HEK293 (cell line): ENCODE results near the gene COL18A1.
A peak's percentile ranks its signal among the peaks of the same experiment; 100 is the strongest.

ENCODE experiments used
- CTCF ChIA-PET: fragments of 350-600 bp; formaldehyde crosslinking; extraction: SDS; loops from one replicate; lab custom pipeline; 2021; ENCODE audit warnings: antibody characterized with exemption; lab: Yijun Ruan, JAX
- POLR2A ChIA-PET: fragments of 300-600 bp; formaldehyde crosslinking; extraction: SDS; loops from one replicate; lab custom pipeline; 2020; ENCODE audit warnings: antibody characterized with exemption, inconsistent platforms; lab: Yijun Ruan, JAX
- H3K27ac ChIP-seq: fragments of 200-500 bp; sonication (Bioruptor generic); 2 replicates; pipeline ENCODE4 v1.5.1; 2014; ENCODE audit warnings: low read depth, low read length, control low read depth, inconsistent platforms; ENCODE audit errors: extremely low read depth
- H3K36me3 ChIP-seq, 2 experiments: fragments of 200-500 bp in 1 of 2; sonication (Bioruptor generic) in 1 of 2; 1 replicate in 1 of 2; 2 replicates in 1 of 2; pipeline ENCODE4 v1.5.1; 2014 to 2017; ENCODE audit warnings: inconsistent platforms in 2 of 2, low read length in 2 of 2; ENCODE audit not compliant: control insufficient read depth in 2 of 2, insufficient read depth in 1 of 2
- H3K4me1 ChIP-seq: fragments of 200-500 bp; sonication (Bioruptor generic); 2 replicates; pipeline ENCODE4 v1.5.1; 2014; ENCODE audit warnings: mild to moderate bottlenecking, low read length, inconsistent platforms; ENCODE audit not compliant: control insufficient read depth, insufficient read depth
- H3K4me3 ChIP-seq: 2 replicates; pipeline ENCODE4 v1.5.1; 2011; ENCODE audit warnings: low read depth, mild to moderate bottlenecking, control low read depth, low read length, moderate library complexity
- H3K9me3 ChIP-seq: fragments of 200-500 bp; sonication (Bioruptor generic); 2 replicates; pipeline ENCODE4 v1.5.1; 2014; ENCODE audit warnings: low read depth, low read length, inconsistent platforms; ENCODE audit not compliant: control insufficient read depth, insufficient read depth
- KLF1 ChIP-seq: fragments of 450-650 bp; formaldehyde crosslinking; IDR thresholded peaks from 2 replicates; pipeline ENCODE4 v1.5.1; 2016; ENCODE audit warnings: missing biosample characterization, missing genetic modification characterization
- OSR2 ChIP-seq: fragments of 450-650 bp; formaldehyde crosslinking; IDR thresholded peaks from 2 replicates; pipeline ENCODE4 v1.5.1; 2016; ENCODE audit warnings: missing biosample characterization, missing genetic modification characterization
- SALL2 ChIP-seq: fragments of 450-650 bp; formaldehyde crosslinking; IDR thresholded peaks from 2 replicates; pipeline ENCODE4 v1.5.0; 2017; ENCODE audit warnings: missing biosample characterization, mild to moderate bottlenecking, missing genetic modification characterization, borderline replicate concordance
- SP7 ChIP-seq: fragments of 450-650 bp; formaldehyde crosslinking; IDR thresholded peaks from 2 replicates; pipeline ENCODE4 v1.5.1; 2016; ENCODE audit warnings: missing biosample characterization, missing genetic modification characterization
- ZEB2 ChIP-seq: fragments of 450-650 bp; formaldehyde crosslinking; IDR thresholded peaks from 2 replicates; pipeline ENCODE4 v1.5.1; 2016; ENCODE audit warnings: missing biosample characterization, missing genetic modification characterization
- ZNF146 ChIP-seq: fragments of 450-650 bp; formaldehyde crosslinking; IDR thresholded peaks from 2 replicates; pipeline ENCODE4 v1.5.1; 2016; ENCODE audit warnings: missing biosample characterization, missing genetic modification characterization
- ZNF544 ChIP-seq: fragments of 450-650 bp; formaldehyde crosslinking; IDR thresholded peaks from 2 replicates; pipeline ENCODE4 v1.5.0; 2017; ENCODE audit warnings: missing biosample characterization, missing genetic modification characterization
- ZNF600 ChIP-seq: fragments of 450-650 bp; formaldehyde crosslinking; IDR thresholded peaks from 2 replicates; pipeline ENCODE4 v1.5.1; 2016; ENCODE audit warnings: missing biosample characterization, missing genetic modification characterization
- ZNF654 ChIP-seq: fragments of 450-650 bp; formaldehyde crosslinking; IDR thresholded peaks from 2 replicates; pipeline ENCODE4 v1.5.1; 2016; ENCODE audit warnings: low read depth, missing biosample characterization, missing genetic modification characterization
- ZNF747 ChIP-seq: fragments of 450-650 bp; formaldehyde crosslinking; IDR thresholded peaks from 2 replicates; pipeline ENCODE4 v1.5.1; 2016; ENCODE audit warnings: missing biosample characterization, missing genetic modification characterization
- ZSCAN16 ChIP-seq: fragments of 450-650 bp; formaldehyde crosslinking; IDR thresholded peaks from 2 replicates; pipeline ENCODE4 v1.5.1; 2016; ENCODE audit warnings: missing biosample characterization, missing genetic modification characterization
- TF ChIP-seq, protein P1 (sequence below): fragments of 450-650 bp; formaldehyde crosslinking; IDR thresholded peaks from 2 replicates; pipeline ENCODE4 v1.5.1; 2016; ENCODE audit warnings: missing biosample characterization, missing genetic modification characterization, borderline replicate concordance
- TF ChIP-seq, protein P2 (sequence below): fragments of 450-650 bp; formaldehyde crosslinking; IDR thresholded peaks from 2 replicates; pipeline ENCODE4 v1.5.0; 2017; ENCODE audit warnings: missing biosample characterization, missing genetic modification characterization, borderline replicate concordance
- TF ChIP-seq, protein P3 (sequence below): fragments of 450-650 bp; IDR thresholded peaks from 2 replicates; pipeline ENCODE4 v1.5.1; 2018; ENCODE audit warnings: missing biosample characterization, missing genetic modification characterization
- TF ChIP-seq, protein P4 (sequence below): fragments of 450-650 bp; formaldehyde crosslinking; IDR thresholded peaks from 2 replicates; pipeline ENCODE4 v1.5.1; 2016; ENCODE audit warnings: missing biosample characterization, missing genetic modification characterization
- TF ChIP-seq, protein P5 (sequence below): fragments of 450-650 bp; formaldehyde crosslinking; IDR thresholded peaks from 2 replicates; pipeline ENCODE4 v1.5.1; 2016; ENCODE audit warnings: missing biosample characterization, missing genetic modification characterization, low read depth
- TF ChIP-seq, protein P6 (sequence below): fragments of 450-650 bp; formaldehyde crosslinking; IDR thresholded peaks from 2 replicates; pipeline ENCODE4 v1.5.1; 2016; ENCODE audit warnings: missing biosample characterization, missing genetic modification characterization
- TF ChIP-seq, protein P7 (sequence below): fragments of 450-650 bp; formaldehyde crosslinking; IDR thresholded peaks from 2 replicates; pipeline ENCODE4 v1.5.1; 2016; ENCODE audit warnings: missing biosample characterization, missing genetic modification characterization

Gene COL18A1

DNA sequence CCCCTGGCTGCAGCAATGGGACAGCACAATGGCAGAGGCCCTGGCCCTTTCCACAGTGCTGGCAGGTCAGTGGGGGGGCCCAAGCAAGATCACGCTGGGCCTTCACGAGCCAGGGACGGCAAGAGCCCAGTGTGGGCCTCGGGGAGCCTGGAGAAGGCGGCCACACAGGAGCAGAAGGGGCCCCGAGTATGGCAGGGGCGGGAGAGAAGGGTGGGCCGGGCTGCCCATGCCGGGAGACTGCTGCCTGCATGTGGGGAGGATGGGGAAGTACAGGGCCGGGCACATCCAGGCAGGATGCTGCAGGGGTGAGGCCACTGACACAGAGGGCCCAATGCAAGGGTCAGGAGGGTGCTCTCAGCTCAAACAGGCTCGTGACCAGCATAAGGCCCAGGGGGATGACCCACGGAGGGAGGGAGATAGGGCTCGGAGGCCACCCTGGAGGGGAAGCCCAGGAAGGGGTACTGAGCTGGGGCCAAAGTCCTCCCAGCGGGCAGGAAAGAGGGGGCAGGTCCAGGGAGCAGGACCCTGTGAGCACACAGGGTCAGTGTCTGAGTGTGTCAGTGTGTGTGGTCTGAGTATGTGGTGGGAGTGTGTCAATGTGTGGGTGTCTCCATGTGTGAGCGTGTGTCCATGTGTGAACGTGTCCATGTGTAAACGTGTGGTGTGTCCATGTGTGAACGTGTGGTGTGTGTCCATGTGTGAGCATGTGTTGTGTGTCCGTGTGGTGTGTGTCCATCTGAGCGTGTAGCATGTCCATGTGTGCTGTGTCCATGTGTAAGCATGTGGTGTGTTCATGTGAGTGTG is 124.2 kb downstream of the COL18A1 start (continued):
- TF ChIP-seq, protein P1, sequence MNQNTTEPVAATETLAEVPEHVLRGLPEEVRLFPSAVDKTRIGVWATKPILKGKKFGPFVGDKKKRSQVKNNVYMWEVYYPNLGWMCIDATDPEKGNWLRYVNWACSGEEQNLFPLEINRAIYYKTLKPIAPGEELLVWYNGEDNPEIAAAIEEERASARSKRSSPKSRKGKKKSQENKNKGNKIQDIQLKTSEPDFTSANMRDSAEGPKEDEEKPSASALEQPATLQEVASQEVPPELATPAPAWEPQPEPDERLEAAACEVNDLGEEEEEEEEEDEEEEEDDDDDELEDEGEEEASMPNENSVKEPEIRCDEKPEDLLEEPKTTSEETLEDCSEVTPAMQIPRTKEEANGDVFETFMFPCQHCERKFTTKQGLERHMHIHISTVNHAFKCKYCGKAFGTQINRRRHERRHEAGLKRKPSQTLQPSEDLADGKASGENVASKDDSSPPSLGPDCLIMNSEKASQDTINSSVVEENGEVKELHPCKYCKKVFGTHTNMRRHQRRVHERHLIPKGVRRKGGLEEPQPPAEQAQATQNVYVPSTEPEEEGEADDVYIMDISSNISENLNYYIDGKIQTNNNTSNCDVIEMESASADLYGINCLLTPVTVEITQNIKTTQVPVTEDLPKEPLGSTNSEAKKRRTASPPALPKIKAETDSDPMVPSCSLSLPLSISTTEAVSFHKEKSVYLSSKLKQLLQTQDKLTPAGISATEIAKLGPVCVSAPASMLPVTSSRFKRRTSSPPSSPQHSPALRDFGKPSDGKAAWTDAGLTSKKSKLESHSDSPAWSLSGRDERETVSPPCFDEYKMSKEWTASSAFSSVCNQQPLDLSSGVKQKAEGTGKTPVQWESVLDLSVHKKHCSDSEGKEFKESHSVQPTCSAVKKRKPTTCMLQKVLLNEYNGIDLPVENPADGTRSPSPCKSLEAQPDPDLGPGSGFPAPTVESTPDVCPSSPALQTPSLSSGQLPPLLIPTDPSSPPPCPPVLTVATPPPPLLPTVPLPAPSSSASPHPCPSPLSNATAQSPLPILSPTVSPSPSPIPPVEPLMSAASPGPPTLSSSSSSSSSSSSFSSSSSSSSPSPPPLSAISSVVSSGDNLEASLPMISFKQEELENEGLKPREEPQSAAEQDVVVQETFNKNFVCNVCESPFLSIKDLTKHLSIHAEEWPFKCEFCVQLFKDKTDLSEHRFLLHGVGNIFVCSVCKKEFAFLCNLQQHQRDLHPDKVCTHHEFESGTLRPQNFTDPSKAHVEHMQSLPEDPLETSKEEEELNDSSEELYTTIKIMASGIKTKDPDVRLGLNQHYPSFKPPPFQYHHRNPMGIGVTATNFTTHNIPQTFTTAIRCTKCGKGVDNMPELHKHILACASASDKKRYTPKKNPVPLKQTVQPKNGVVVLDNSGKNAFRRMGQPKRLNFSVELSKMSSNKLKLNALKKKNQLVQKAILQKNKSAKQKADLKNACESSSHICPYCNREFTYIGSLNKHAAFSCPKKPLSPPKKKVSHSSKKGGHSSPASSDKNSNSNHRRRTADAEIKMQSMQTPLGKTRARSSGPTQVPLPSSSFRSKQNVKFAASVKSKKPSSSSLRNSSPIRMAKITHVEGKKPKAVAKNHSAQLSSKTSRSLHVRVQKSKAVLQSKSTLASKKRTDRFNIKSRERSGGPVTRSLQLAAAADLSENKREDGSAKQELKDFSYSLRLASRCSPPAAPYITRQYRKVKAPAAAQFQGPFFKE (tag by site-specific recombination) = no peak

DNA sequence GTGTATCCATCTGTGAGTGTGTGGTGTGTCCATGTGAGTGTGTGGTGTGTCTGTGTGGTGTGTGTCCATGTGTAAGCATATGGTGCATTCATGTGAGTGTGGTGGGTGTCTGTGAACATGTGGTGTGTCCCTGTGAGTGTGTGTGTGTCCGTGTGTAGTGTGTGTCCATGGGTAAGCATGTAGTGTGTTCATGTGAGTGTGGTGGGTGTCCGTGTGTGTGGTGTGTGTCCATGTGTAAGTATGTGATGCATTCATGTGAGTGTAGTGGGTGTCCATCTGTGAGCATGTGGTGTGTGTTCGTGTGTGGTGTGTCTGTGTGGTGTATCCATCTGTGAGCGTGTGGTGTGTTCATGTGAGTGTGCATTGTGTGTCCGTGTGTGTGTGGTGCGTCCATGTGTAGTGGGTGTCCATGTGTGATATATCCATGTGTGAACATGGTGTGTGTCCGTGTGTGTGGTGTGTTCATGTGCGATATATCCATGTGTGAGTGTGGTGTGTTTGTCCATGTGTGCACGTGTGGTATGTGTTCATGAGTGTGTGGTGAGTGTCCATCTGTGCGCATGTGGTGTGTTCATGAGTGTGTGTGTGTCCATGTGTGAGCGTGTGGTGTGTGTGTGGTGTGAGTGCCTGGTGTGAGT is 124.9 kb downstream of the COL18A1 start:
- no peak overlapping the region for H3K4me3 ChIP-seq
- H3K9me3 ChIP-seq = no peaks in the 10 kb centered on the region
- CTCF ChIA-PET = interaction anchor here (0.6 kb wide), 1 partner anchor 10 kb away, joined by 3 read pairs; no protein-coding TSS in a partner anchor
- H3K4me1 ChIP-seq = no peaks in the 10 kb centered on the region
- POLR2A ChIA-PET = no interaction called here
- no peak overlapping the region for H3K27ac ChIP-seq
- peaks cover 17 to 80% of the 10 kb centered on the region in 2 experiments; a peak in 2 of 3 replicates for H3K36me3 ChIP-seq
- TF ChIP-seq OSR2 (tag by site-specific recombination) (no peak; the same call in 1 of the 2 replicates), SP7 (no peak), ZNF654 (no peak), ZNF544 (no peak), ZSCAN16 (no peak), ZNF600 (tag by site-specific recombination) (no peak), ZNF146 (tag by site-specific recombination) (no peak), SALL2 (tag by site-specific recombination) (no peak), ZEB2 (no peak), ZNF747 (tag by site-specific recombination) (no peak; the same call in 1 of the 2 replicates), KLF1 (no peak)
- TF ChIP-seq, protein P2, sequence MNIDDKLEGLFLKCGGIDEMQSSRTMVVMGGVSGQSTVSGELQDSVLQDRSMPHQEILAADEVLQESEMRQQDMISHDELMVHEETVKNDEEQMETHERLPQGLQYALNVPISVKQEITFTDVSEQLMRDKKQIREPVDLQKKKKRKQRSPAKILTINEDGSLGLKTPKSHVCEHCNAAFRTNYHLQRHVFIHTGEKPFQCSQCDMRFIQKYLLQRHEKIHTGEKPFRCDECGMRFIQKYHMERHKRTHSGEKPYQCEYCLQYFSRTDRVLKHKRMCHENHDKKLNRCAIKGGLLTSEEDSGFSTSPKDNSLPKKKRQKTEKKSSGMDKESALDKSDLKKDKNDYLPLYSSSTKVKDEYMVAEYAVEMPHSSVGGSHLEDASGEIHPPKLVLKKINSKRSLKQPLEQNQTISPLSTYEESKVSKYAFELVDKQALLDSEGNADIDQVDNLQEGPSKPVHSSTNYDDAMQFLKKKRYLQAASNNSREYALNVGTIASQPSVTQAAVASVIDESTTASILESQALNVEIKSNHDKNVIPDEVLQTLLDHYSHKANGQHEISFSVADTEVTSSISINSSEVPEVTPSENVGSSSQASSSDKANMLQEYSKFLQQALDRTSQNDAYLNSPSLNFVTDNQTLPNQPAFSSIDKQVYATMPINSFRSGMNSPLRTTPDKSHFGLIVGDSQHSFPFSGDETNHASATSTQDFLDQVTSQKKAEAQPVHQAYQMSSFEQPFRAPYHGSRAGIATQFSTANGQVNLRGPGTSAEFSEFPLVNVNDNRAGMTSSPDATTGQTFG (tag by site-specific recombination) = peak; percentile 70
- TF ChIP-seq, protein P3, sequence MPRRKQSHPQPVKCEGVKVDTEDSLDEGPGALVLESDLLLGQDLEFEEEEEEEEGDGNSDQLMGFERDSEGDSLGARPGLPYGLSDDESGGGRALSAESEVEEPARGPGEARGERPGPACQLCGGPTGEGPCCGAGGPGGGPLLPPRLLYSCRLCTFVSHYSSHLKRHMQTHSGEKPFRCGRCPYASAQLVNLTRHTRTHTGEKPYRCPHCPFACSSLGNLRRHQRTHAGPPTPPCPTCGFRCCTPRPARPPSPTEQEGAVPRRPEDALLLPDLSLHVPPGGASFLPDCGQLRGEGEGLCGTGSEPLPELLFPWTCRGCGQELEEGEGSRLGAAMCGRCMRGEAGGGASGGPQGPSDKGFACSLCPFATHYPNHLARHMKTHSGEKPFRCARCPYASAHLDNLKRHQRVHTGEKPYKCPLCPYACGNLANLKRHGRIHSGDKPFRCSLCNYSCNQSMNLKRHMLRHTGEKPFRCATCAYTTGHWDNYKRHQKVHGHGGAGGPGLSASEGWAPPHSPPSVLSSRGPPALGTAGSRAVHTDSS (tag by site-specific recombination) = no peak
- TF ChIP-seq, protein P4, sequence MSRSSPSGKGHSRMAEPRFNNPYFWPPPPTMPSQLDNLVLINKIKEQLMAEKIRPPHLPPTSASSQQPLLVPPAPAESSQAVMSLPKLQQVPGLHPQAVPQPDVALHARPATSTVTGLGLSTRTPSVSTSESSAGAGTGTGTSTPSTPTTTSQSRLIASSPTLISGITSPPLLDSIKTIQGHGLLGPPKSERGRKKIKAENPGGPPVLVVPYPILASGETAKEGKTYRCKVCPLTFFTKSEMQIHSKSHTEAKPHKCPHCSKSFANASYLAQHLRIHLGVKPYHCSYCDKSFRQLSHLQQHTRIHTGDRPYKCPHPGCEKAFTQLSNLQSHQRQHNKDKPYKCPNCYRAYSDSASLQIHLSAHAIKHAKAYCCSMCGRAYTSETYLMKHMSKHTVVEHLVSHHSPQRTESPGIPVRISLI = no peak
- TF ChIP-seq, protein P5, sequence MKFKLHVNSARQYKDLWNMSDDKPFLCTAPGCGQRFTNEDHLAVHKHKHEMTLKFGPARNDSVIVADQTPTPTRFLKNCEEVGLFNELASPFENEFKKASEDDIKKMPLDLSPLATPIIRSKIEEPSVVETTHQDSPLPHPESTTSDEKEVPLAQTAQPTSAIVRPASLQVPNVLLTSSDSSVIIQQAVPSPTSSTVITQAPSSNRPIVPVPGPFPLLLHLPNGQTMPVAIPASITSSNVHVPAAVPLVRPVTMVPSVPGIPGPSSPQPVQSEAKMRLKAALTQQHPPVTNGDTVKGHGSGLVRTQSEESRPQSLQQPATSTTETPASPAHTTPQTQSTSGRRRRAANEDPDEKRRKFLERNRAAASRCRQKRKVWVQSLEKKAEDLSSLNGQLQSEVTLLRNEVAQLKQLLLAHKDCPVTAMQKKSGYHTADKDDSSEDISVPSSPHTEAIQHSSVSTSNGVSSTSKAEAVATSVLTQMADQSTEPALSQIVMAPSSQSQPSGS (tag by site-specific recombination) = no peak
- TF ChIP-seq, protein P6, sequence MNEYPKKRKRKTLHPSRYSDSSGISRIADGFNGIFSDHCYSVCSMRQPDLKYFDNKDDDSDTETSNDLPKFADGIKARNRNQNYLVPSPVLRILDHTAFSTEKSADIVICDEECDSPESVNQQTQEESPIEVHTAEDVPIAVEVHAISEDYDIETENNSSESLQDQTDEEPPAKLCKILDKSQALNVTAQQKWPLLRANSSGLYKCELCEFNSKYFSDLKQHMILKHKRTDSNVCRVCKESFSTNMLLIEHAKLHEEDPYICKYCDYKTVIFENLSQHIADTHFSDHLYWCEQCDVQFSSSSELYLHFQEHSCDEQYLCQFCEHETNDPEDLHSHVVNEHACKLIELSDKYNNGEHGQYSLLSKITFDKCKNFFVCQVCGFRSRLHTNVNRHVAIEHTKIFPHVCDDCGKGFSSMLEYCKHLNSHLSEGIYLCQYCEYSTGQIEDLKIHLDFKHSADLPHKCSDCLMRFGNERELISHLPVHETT (tag by site-specific recombination) = no peak
- TF ChIP-seq, protein P7, sequence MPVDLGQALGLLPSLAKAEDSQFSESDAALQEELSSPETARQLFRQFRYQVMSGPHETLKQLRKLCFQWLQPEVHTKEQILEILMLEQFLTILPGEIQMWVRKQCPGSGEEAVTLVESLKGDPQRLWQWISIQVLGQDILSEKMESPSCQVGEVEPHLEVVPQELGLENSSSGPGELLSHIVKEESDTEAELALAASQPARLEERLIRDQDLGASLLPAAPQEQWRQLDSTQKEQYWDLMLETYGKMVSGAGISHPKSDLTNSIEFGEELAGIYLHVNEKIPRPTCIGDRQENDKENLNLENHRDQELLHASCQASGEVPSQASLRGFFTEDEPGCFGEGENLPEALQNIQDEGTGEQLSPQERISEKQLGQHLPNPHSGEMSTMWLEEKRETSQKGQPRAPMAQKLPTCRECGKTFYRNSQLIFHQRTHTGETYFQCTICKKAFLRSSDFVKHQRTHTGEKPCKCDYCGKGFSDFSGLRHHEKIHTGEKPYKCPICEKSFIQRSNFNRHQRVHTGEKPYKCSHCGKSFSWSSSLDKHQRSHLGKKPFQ (tag by site-specific recombination) = peak; percentile 93
